HCT116 (cell line): ENCODE measurements around the gene ZNF341. TPM values are rescaled to one million over a fixed set of nuclear protein-coding genes. Genes with fewer than 3 reads are reported as not detected.

Experiments
- ATAC-seq: fragments of 200-7000 bp; cut with Tn5 transposase; 2 replicates; pipeline ENCODE4 v1.9.1; 2020; ENCODE audit warnings: mild to moderate bottlenecking, moderate library complexity
- BruUV-seq: library from RNA; stranded (reverse); fragments of 400-500 nt; replicated peaks from 2 replicates; lab custom pipeline; 2021; lab: Mats Ljungman, UMichigan
- CTCF ChIA-PET: fragments of 300-600 bp; sonication (Branson Sonifier 250); formaldehyde crosslinking; loops from one replicate; lab custom pipeline; 2021; ENCODE audit warnings: antibody characterized with exemption; lab: Charles Lee
- POLR2A ChIA-PET: fragments of 300-600, 350-600 bp; sonication (Branson Sonifier 250); formaldehyde crosslinking; loops from one replicate; lab custom pipeline; 2021; ENCODE audit warnings: antibody characterized with exemption; lab: Charles Lee
- RAD21 ChIA-PET, 2 experiments: fragments of 300-600 bp; sonication (Branson Sonifier 250); formaldehyde crosslinking; loops; one replicate each; lab custom pipeline; 2023; ENCODE audit warnings: low total read pairs in 2 of 2; ENCODE audit not compliant: uncharacterized antibody in 2 of 2, unreplicated experiment in 2 of 2, low non-redundant PET in 1 of 2; lab: Charles Lee
- DNase-seq: peaks from one replicate; pipeline ENCODE4 v3.0.0-alpha.2; 2010; ENCODE audit warnings: low read depth, low spot score
- H2AFZ ChIP-seq: fragments of 200-600 bp; shearing (Covaris generic), sonication (generic); 2 replicates; pipeline ENCODE4 v1.6.1; 2017; ENCODE audit warnings: low read depth, mixed run types, mixed read lengths, antibody characterized with exemption, low read length; ENCODE audit not compliant: poor library complexity, severe bottlenecking
- H3K27ac ChIP-seq: 2 replicates; pipeline ENCODE4 v1.5.1; 2012; ENCODE audit warnings: low read depth, low read length
- H3K27me3 ChIP-seq: fragments of 200-600 bp; sonication (generic); 2 replicates; pipeline ENCODE4 v1.6.1; 2016; ENCODE audit warnings: mixed run types, low read length, mixed read lengths; ENCODE audit not compliant: insufficient read depth
- H3K36me3 ChIP-seq, 2 experiments: fragments of 200-500 bp in 1 of 2; fragments of 200-600 bp in 1 of 2; sonication (Bioruptor generic) in 1 of 2; sonication (generic) in 1 of 2; 2 replicates each; pipeline versions ENCODE4 v1.5.1 to v1.6.1; 2014 to 2016; ENCODE audit warnings: low read length in 2 of 2, inconsistent platforms in 1 of 2, mixed read lengths in 1 of 2, mixed run types in 1 of 2; ENCODE audit not compliant: insufficient read depth in 2 of 2, control insufficient read depth in 1 of 2
- H3K4me1 ChIP-seq, 2 experiments: fragments of 200-600 bp in 1 of 2; sonication (generic) in 1 of 2; 2 replicates each; pipeline versions ENCODE4 v1.5.1 to v1.6.1; 2012 to 2017; ENCODE audit warnings: low read length in 2 of 2, inconsistent platforms in 1 of 2, mild to moderate bottlenecking in 1 of 2, mixed read lengths in 1 of 2, mixed run types in 1 of 2, moderate library complexity in 1 of 2; ENCODE audit not compliant: insufficient read depth in 2 of 2, control insufficient read depth in 1 of 2
- H3K4me2 ChIP-seq: fragments of 200-600 bp; sonication (generic); 2 replicates; pipeline ENCODE4 v1.6.1; 2017; ENCODE audit warnings: mixed run types, low read length, mixed read lengths
- H3K4me3 ChIP-seq, 2 experiments: fragments of 200-600 bp in 1 of 2; sonication (generic) in 1 of 2; replicated peaks in 1 of 2; 2 replicates each; pipeline ENCODE4 v1.5.1; 2011 to 2016; ENCODE audit warnings: low read length in 2 of 2, control low read depth in 1 of 2, low read depth in 1 of 2, mild to moderate bottlenecking in 1 of 2, mixed read lengths in 1 of 2, mixed run types in 1 of 2
- H3K79me2 ChIP-seq: fragments of 200-600 bp; sonication (generic); 2 replicates; pipeline ENCODE4 v1.6.1; 2017; ENCODE audit warnings: mild to moderate bottlenecking, mixed run types, low read length, moderate library complexity, mixed read lengths; ENCODE audit not compliant: insufficient read depth
- H3K9ac ChIP-seq: fragments of 200-600 bp; sonication (generic); 2 replicates; pipeline ENCODE4 v1.6.1; 2016; ENCODE audit warnings: low read length, mixed read lengths
- H3K9me2 ChIP-seq: fragments of 200-600 bp; sonication (generic), shearing (Covaris generic); 2 replicates; pipeline ENCODE4 v1.6.1; 2017; ENCODE audit warnings: mixed run types, mild to moderate bottlenecking, moderate library complexity; ENCODE audit not compliant: insufficient read depth
- H3K9me3 ChIP-seq, 2 experiments: fragments of 200-500 bp in 1 of 2; fragments of 200-600 bp in 1 of 2; sonication (Bioruptor generic) in 1 of 2; sonication (generic) in 1 of 2; 2 replicates each; pipeline ENCODE4 v1.6.1; 2014 to 2017; ENCODE audit warnings: low read length in 2 of 2, mixed read lengths in 2 of 2, inconsistent platforms in 1 of 2, low read depth in 1 of 2, mild to moderate bottlenecking in 1 of 2, mixed run types in 1 of 2, moderate library complexity in 1 of 2; ENCODE audit not compliant: control insufficient read depth in 1 of 2, insufficient read depth in 1 of 2
- H4K20me1 ChIP-seq: fragments of 200-600 bp; sonication (generic), shearing (Covaris generic); 2 replicates; pipeline ENCODE4 v1.6.1; 2017; ENCODE audit warnings: mixed run types, mild to moderate bottlenecking, moderate library complexity; ENCODE audit not compliant: insufficient read depth
- CBX3 ChIP-seq: IDR thresholded peaks from 2 replicates; pipeline ENCODE4 v1.6.1; 2012; ENCODE audit warnings: low read depth
- CEBPB ChIP-seq: IDR thresholded peaks from 2 replicates; pipeline ENCODE4 v1.6.1; 2012; ENCODE audit warnings: low read depth
- ELF1 ChIP-seq: IDR thresholded peaks from 2 replicates; pipeline ENCODE4 v1.6.1; 2012; ENCODE audit warnings: low read depth, borderline replicate concordance
- EZH2 ChIP-seq: fragments of 200-600 bp; sonication (generic); IDR thresholded peaks from 2 replicates; pipeline ENCODE4 v1.6.1; 2017; ENCODE audit warnings: antibody characterized with exemption, mixed run types
- EZH2phosphoT487 ChIP-seq: fragments of 200-600 bp; IDR thresholded peaks from 2 replicates; pipeline ENCODE4 v1.6.1; 2018; ENCODE audit warnings: antibody characterized with exemption, borderline replicate concordance
- JUND ChIP-seq: IDR thresholded peaks from 2 replicates; pipeline ENCODE4 v1.6.1; 2012
- POLR2A ChIP-seq: IDR thresholded peaks from 2 replicates; pipeline ENCODE4 v1.7.0; 2011; ENCODE audit warnings: borderline replicate concordance; ENCODE audit not compliant: insufficient read depth, insufficient read length; ENCODE audit errors: extremely low read depth
- POLR2AphosphoS5 ChIP-seq: IDR thresholded peaks from 2 replicates; pipeline ENCODE4 v1.6.1; 2011; ENCODE audit warnings: mild to moderate bottlenecking, low read depth, low read length, moderate library complexity
- RAD21 ChIP-seq: IDR thresholded peaks from 2 replicates; pipeline ENCODE4 v1.6.1; 2012; ENCODE audit warnings: low read depth, mild to moderate bottlenecking
- SIN3A ChIP-seq: IDR thresholded peaks from 2 replicates; pipeline ENCODE4 v1.6.1; 2012; ENCODE audit warnings: low read depth
- SP1 ChIP-seq: IDR thresholded peaks from 2 replicates; pipeline ENCODE4 v1.6.1; 2012; ENCODE audit warnings: low read depth
- TCF7L2 ChIP-seq: IDR thresholded peaks from 2 replicates; pipeline ENCODE4 v1.7.0; 2011; ENCODE audit warnings: borderline replicate concordance, inconsistent platforms; ENCODE audit not compliant: insufficient read depth, insufficient read length; ENCODE audit errors: extremely low read depth
- ZBTB33 ChIP-seq: IDR thresholded peaks from 2 replicates; pipeline ENCODE4 v1.6.1; 2011; ENCODE audit warnings: mild to moderate bottlenecking, low read length, moderate library complexity; ENCODE audit not compliant: insufficient replicate concordance; ENCODE audit errors: extremely low read depth
- ZFX ChIP-seq: fragments of 450-650 bp; IDR thresholded peaks from 2 replicates; pipeline ENCODE4 v1.6.1; 2017
- intact Hi-C: fragments of 100-400 bp; cut with micrococcal nuclease; formaldehyde crosslinking; loops from 2 replicates; pipeline ENCODE4 v1.10.0; 2022
- total RNA-seq: library from RNA; stranded (reverse); gene quantifications from one replicate; pipeline ENCODE4 v1.2.1, GENCODE V29; 2021; ENCODE audit not compliant: unreplicated experiment
- TF ChIP-seq, protein P1 (sequence below), 3 experiments: fragments of 200-600 bp in 1 of 3; sonication (generic) in 1 of 3; IDR thresholded peaks in 2 of 3; conservative IDR thresholded peaks in 1 of 3; 2 replicates each; pipeline ENCODE4 v1.5.1; 2012 to 2017; ENCODE audit warnings: low read depth in 2 of 3, low read length in 2 of 3, antibody characterized with exemption in 1 of 3, borderline replicate concordance in 1 of 3, control low read depth in 1 of 3, mild to moderate bottlenecking in 1 of 3, mixed read lengths in 1 of 3, mixed run types in 1 of 3, moderate library complexity in 1 of 3; ENCODE audit not compliant: insufficient read depth in 1 of 3
- TF ChIP-seq, protein P2 (sequence below): IDR thresholded peaks from 2 replicates; pipeline ENCODE4 v1.6.1; 2012

ZNF341 gene
- total RNA-seq, 1 experiment from 2014 or later: 4.9 TPM

DNA sequence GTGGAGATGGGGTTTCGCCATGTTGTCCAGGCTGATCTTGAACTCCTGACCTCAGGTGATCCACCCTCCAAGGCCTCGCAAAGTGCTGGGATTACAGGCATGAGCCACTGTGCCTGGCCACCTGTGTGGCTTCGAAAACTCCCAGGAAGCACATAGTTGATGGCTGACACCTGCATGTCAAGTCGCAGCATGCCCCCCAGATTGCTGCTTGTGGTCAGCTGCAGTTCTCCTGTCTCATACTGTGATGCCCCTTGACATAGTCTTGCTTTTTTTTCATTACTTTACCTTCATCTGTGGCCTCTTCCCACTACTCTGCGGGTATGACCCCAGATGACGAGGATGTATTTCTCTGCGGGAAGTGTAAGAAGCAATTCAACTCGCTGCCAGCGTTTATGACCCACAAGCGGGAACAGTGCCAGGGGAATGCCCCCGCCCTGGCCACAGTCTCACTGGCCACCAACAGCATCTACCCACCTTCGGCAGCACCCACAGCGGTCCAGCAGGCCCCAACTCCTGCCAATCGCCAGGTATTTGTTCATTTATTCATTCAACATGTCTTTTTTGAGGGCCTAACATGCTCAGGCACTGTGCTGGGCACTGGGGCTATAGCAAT, 13.1 kb downstream of the ZNF341 start (continued):
- no peak for TF ChIP-seq ZBTB33
- TF ChIP-seq ELF1: no peak
- no peak for TF ChIP-seq TCF7L2
- TF ChIP-seq CEBPB: no peak
- no peak for TF ChIP-seq RAD21

GRCh38 chr20:33746325-33746998, 14.7 kb downstream of the ZNF341 start:
- no peaks in the 10 kb centered on the region for H3K79me2 ChIP-seq
- ChIA-PET POLR2A (no interaction called here), RAD21 (no interaction called here), CTCF (no interaction called here)
- no TSS peak for BruUV-seq
- no peak for TF ChIP-seq SP1
- TF ChIP-seq JUND: no peak
- TF ChIP-seq SIN3A: no peak
- no peak for TF ChIP-seq RAD21
- TF ChIP-seq, protein P1, sequence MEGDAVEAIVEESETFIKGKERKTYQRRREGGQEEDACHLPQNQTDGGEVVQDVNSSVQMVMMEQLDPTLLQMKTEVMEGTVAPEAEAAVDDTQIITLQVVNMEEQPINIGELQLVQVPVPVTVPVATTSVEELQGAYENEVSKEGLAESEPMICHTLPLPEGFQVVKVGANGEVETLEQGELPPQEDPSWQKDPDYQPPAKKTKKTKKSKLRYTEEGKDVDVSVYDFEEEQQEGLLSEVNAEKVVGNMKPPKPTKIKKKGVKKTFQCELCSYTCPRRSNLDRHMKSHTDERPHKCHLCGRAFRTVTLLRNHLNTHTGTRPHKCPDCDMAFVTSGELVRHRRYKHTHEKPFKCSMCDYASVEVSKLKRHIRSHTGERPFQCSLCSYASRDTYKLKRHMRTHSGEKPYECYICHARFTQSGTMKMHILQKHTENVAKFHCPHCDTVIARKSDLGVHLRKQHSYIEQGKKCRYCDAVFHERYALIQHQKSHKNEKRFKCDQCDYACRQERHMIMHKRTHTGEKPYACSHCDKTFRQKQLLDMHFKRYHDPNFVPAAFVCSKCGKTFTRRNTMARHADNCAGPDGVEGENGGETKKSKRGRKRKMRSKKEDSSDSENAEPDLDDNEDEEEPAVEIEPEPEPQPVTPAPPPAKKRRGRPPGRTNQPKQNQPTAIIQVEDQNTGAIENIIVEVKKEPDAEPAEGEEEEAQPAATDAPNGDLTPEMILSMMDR (IDR thresholded peaks at IDR 0.05 in 2 of 3, conservative IDR thresholded peaks at IDR 0.05 in 1 of 3; ENCODE audit: borderline replicate concordance in 1 of 3, insufficient read depth in 1 of 3, low read depth in 2 of 3, low read length in 2 of 3): no peak
- no peak for TF ChIP-seq EZH2phosphoT487
- no peak for TF ChIP-seq EZH2
- TF ChIP-seq ZBTB33: no peak
- TF ChIP-seq POLR2A: no peak
- TF ChIP-seq, protein P2, sequence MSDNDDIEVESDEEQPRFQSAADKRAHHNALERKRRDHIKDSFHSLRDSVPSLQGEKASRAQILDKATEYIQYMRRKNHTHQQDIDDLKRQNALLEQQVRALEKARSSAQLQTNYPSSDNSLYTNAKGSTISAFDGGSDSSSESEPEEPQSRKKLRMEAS: no peak
- no peak for TF ChIP-seq POLR2AphosphoS5
- no peak for TF ChIP-seq ELF1
- no peak for TF ChIP-seq ZFX
- TF ChIP-seq CBX3: no peak
- H4K20me1 ChIP-seq: no peaks in the 10 kb centered on the region
- H3K9me2 ChIP-seq: no peaks in the 10 kb centered on the region
- no peak overlapping the region for H3K4me2 ChIP-seq
- no peak overlapping the region for H3K9ac ChIP-seq
- intact Hi-C loops: no loop called here
- H3K4me3 ChIP-seq: no peak overlapping the region
- H3K9me3 ChIP-seq: no peaks in the 10 kb centered on the region
- DNase-seq (no peak), ATAC-seq (no peak)
- no peak overlapping the region for H3K27ac ChIP-seq
- H2AFZ ChIP-seq: no peak overlapping the region
- H3K4me1 ChIP-seq: no peaks in the 10 kb centered on the region
- H3K27me3 ChIP-seq: no peaks in the 10 kb centered on the region
- no peaks in the 10 kb centered on the region; a peak in 1 of 4 replicates for H3K36me3 ChIP-seq
